ENCODE results near the gene NDUFAF5.

NDUFAF5 gene

DNA sequence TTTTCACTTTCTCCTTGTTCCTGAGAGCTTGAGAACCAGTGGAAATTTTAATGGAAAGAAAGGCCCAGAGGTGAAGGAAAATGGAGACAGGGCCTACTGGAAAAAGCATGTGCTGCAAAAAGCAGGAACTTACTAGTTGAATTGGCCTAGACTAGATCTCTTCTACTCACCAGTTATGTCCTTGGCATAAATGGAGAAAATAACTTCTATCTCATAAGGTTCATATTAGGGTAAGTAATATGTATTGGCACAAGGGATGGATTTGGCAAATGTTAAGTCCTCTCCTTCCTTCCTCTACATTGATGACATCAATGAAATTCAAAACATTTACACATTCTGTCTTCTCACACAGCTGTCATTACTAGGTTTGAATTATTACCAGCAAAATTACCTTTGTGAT is 74.0 kb downstream of the NDUFAF5 start (continued):
- TF ChIP-seq, protein P1, sequence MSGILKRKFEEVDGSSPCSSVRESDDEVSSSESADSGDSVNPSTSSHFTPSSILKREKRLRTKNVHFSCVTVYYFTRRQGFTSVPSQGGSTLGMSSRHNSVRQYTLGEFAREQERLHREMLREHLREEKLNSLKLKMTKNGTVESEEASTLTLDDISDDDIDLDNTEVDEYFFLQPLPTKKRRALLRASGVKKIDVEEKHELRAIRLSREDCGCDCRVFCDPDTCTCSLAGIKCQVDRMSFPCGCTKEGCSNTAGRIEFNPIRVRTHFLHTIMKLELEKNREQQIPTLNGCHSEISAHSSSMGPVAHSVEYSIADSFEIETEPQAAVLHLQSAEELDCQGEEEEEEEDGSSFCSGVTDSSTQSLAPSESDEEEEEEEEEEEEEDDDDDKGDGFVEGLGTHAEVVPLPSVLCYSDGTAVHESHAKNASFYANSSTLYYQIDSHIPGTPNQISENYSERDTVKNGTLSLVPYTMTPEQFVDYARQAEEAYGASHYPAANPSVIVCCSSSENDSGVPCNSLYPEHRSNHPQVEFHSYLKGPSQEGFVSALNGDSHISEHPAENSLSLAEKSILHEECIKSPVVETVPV (CRISPR knock-in tag; IDR thresholded peaks at IDR 0.05), result no peak
- TF ChIP-seq ZC3H10 (CRISPR knock-in tag; IDR thresholded peaks at IDR 0.05), result no peak

DNA sequence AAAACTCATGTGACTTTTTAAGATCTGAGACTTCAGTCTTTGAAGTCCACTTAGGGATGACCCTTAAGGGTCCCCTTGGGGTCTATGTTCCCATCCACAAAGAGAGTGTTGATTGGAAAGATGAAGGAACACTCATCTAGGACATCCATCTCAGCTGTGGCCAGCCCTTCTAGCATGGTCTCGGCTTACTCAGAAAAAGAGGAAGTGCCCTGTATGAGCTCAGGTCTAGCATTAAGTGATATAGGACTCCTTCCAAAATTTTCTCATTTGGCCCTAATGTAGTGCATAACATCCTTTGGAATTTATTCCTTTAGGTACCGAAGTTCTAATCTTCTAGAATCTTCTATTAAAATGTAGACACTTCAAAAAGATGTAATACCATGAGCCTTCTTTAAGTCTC is 77.4 kb downstream of the NDUFAF5 start:
- no peak for ATAC-seq
- no peak for TF ChIP-seq ZFP3 (CRISPR knock-in tag; IDR thresholded peaks at IDR 0.05)
- TF ChIP-seq ARNTL (CRISPR knock-in tag; IDR thresholded peaks at IDR 0.05; ENCODE audit: borderline replicate concordance, low read depth), result no peak
- no peak for TF ChIP-seq OSR1 (CRISPR knock-in tag; IDR thresholded peaks at IDR 0.05)
- TF ChIP-seq TOX (CRISPR knock-in tag; IDR thresholded peaks at IDR 0.05; ENCODE audit: borderline replicate concordance), result no peak
- no peak for TF ChIP-seq RARB (CRISPR knock-in tag; IDR thresholded peaks at IDR 0.05)
- TF ChIP-seq, protein P2, sequence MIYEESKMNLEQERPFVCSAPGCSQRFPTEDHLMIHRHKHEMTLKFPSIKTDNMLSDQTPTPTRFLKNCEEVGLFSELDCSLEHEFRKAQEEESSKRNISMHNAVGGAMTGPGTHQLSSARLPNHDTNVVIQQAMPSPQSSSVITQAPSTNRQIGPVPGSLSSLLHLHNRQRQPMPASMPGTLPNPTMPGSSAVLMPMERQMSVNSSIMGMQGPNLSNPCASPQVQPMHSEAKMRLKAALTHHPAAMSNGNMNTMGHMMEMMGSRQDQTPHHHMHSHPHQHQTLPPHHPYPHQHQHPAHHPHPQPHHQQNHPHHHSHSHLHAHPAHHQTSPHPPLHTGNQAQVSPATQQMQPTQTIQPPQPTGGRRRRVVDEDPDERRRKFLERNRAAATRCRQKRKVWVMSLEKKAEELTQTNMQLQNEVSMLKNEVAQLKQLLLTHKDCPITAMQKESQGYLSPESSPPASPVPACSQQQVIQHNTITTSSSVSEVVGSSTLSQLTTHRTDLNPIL (CRISPR knock-in tag; IDR thresholded peaks at IDR 0.05; ENCODE audit: low read depth), result no peak
- no peak for TF ChIP-seq PPARA (CRISPR knock-in tag; IDR thresholded peaks at IDR 0.05; ENCODE audit: borderline replicate concordance)
- TF ChIP-seq, protein P1 (CRISPR knock-in tag; IDR thresholded peaks at IDR 0.05), result no peak
- no peak for TF ChIP-seq GLIS3 (CRISPR knock-in tag; IDR thresholded peaks at IDR 0.05)
- TF ChIP-seq SNAI2 (CRISPR knock-in tag; IDR thresholded peaks at IDR 0.05), result no peak
- no peak for TF ChIP-seq TCF4 (CRISPR knock-in tag; IDR thresholded peaks at IDR 0.05; ENCODE audit: borderline replicate concordance)

DNA sequence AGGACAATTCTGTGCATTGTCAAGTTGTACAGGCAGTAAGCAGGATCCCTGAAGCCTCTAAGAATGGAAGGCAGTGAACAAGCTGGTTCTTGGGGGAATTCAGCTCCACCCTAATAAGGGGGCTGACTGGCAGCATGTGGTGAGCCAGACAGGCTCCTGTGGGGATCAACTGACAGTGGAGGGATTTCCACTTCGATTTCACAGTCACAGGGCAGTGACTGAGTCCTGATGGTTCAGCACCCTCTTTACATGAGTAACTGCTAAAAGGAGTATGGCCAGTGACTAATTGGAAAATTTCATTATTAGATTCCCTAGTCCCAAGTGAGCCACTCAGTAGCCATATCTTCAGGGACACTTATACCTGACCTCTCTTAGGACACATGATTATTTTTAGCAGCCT is 78.4 kb downstream of the NDUFAF5 start:
- ATAC-seq, result no peak
- no peak for TF ChIP-seq ZNF70 (CRISPR knock-in tag; IDR thresholded peaks at IDR 0.05)
- TF ChIP-seq, protein P3, sequence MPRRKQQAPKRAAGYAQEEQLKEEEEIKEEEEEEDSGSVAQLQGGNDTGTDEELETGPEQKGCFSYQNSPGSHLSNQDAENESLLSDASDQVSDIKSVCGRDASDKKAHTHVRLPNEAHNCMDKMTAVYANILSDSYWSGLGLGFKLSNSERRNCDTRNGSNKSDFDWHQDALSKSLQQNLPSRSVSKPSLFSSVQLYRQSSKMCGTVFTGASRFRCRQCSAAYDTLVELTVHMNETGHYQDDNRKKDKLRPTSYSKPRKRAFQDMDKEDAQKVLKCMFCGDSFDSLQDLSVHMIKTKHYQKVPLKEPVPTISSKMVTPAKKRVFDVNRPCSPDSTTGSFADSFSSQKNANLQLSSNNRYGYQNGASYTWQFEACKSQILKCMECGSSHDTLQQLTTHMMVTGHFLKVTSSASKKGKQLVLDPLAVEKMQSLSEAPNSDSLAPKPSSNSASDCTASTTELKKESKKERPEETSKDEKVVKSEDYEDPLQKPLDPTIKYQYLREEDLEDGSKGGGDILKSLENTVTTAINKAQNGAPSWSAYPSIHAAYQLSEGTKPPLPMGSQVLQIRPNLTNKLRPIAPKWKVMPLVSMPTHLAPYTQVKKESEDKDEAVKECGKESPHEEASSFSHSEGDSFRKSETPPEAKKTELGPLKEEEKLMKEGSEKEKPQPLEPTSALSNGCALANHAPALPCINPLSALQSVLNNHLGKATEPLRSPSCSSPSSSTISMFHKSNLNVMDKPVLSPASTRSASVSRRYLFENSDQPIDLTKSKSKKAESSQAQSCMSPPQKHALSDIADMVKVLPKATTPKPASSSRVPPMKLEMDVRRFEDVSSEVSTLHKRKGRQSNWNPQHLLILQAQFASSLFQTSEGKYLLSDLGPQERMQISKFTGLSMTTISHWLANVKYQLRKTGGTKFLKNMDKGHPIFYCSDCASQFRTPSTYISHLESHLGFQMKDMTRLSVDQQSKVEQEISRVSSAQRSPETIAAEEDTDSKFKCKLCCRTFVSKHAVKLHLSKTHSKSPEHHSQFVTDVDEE (CRISPR knock-in tag; IDR thresholded peaks at IDR 0.05), result no peak

DNA sequence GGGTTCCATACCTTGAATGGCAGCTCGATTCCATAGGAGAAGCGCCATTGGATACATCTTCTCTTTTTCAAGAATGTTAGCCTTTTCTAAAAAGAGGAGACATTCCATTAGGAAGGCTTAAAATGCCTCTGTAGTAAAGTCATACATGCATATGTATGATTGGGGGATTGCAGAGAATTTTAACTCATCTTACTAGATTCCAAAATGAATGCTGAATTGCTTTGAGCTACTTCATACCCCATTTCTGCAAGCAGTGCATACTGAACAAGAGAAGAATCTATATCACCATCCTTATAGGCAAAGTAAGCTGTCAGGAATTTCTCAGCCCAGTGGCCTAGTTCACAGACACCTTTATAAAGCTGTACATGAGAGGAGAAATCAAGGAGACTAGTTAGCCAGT is 80.3 kb downstream of the NDUFAF5 start:
- ATAC-seq, result peak; percentile 42
- TF ChIP-seq ZNF8 (CRISPR knock-in tag; IDR thresholded peaks at IDR 0.05) (no peak), ZFP30 (CRISPR knock-in tag; IDR thresholded peaks at IDR 0.05) (no peak), PPARA (CRISPR knock-in tag; IDR thresholded peaks at IDR 0.05; ENCODE audit: borderline replicate concordance) (no peak), ISL1 (CRISPR knock-in tag; IDR thresholded peaks at IDR 0.05) (0 out of 2 replicates have a peak, but pooled peaks have one; percentile 8)

DNA sequence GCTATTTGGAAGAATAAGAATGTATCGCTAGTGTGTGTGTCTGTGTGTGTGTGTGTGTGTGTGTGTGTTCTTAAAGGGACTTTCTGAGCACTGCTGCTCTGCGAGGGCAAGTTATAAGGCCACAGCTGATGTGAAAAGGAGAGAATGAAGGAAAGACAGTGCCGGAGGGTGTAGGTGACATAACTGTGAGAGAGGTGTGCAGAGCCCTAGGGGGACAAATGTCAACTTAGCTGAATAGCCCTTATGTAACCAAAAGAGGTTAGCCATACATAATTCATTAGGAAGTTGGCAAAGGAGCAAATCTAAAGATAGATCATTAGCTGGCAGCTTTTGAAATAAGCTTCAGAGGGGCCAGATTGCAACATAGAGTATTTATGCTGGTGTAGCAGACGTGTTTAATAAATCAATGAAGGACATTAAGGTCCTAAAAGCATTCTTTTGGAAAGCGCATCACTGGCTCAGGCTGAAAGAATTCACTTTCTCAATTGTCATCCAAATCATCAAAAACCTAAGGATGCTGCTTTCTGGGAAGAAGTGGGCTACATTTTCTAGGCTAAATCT is 81.0 kb downstream of the NDUFAF5 start:
- ATAC-seq, result peak; percentile 85
- no peak for TF ChIP-seq ZNF8 (CRISPR knock-in tag; IDR thresholded peaks at IDR 0.05)
- TF ChIP-seq ISL1 (CRISPR knock-in tag; IDR thresholded peaks at IDR 0.05), result peak; percentile 100
- TF ChIP-seq OSR1 (CRISPR knock-in tag; IDR thresholded peaks at IDR 0.05), result no peak
- TF ChIP-seq GLIS3 (CRISPR knock-in tag; IDR thresholded peaks at IDR 0.05), result no peak
- TF ChIP-seq, protein P4, sequence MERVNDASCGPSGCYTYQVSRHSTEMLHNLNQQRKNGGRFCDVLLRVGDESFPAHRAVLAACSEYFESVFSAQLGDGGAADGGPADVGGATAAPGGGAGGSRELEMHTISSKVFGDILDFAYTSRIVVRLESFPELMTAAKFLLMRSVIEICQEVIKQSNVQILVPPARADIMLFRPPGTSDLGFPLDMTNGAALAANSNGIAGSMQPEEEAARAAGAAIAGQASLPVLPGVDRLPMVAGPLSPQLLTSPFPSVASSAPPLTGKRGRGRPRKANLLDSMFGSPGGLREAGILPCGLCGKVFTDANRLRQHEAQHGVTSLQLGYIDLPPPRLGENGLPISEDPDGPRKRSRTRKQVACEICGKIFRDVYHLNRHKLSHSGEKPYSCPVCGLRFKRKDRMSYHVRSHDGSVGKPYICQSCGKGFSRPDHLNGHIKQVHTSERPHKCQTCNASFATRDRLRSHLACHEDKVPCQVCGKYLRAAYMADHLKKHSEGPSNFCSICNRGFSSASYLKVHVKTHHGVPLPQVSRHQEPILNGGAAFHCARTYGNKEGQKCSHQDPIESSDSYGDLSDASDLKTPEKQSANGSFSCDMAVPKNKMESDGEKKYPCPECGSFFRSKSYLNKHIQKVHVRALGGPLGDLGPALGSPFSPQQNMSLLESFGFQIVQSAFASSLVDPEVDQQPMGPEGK (CRISPR knock-in tag; IDR thresholded peaks at IDR 0.05; ENCODE audit: borderline replicate concordance), result peak; percentile 50; the same call in 1 of the 2 replicates
- TF ChIP-seq, protein P1 (CRISPR knock-in tag; IDR thresholded peaks at IDR 0.05), result no peak
- no peak for TF ChIP-seq SNAI2 (CRISPR knock-in tag; IDR thresholded peaks at IDR 0.05)
- no peak for TF ChIP-seq TCF4 (CRISPR knock-in tag; IDR thresholded peaks at IDR 0.05; ENCODE audit: borderline replicate concordance)
- TF ChIP-seq ZFP30 (CRISPR knock-in tag; IDR thresholded peaks at IDR 0.05), result no peak
- TF ChIP-seq ZNF565 (CRISPR knock-in tag; conservative IDR thresholded peaks at IDR 0.05; ENCODE audit: low read depth), result no peak
- no peak for TF ChIP-seq CSDC2 (CRISPR knock-in tag; IDR thresholded peaks at IDR 0.05)
- TF ChIP-seq, protein P5, sequence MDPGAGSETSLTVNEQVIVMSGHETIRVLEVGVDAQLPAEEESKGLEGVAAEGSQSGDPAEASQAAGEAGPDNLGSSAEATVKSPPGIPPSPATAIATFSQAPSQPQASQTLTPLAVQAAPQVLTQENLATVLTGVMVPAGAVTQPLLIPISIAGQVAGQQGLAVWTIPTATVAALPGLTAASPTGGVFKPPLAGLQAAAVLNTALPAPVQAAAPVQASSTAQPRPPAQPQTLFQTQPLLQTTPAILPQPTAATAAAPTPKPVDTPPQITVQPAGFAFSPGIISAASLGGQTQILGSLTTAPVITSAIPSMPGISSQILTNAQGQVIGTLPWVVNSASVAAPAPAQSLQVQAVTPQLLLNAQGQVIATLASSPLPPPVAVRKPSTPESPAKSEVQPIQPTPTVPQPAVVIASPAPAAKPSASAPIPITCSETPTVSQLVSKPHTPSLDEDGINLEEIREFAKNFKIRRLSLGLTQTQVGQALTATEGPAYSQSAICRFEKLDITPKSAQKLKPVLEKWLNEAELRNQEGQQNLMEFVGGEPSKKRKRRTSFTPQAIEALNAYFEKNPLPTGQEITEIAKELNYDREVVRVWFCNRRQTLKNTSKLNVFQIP (CRISPR knock-in tag; IDR thresholded peaks at IDR 0.05; ENCODE audit: borderline replicate concordance, low read depth), result no peak
- TF ChIP-seq BACH2 (CRISPR knock-in tag; IDR thresholded peaks at IDR 0.05; ENCODE audit: borderline replicate concordance), result no peak
- peak; percentile 78 for TF ChIP-seq ZC3H10 (CRISPR knock-in tag; IDR thresholded peaks at IDR 0.05)
